Ishikawa (cell line): ENCODE results near the gene RBMS3.

Experiments used
- CEBPB ChIP-seq: IDR thresholded peaks from 2 replicates; pipeline ENCODE4 v1.6.1; 2012
- CREB1 ChIP-seq: IDR thresholded peaks from 2 replicates; pipeline ENCODE4 v1.6.1; 2012; ENCODE audit warnings: low read depth
- EGR1 ChIP-seq: IDR thresholded peaks from 2 replicates; pipeline ENCODE4 v1.6.1; 2012
- EP300 ChIP-seq: IDR thresholded peaks from 2 replicates; pipeline ENCODE4 v1.6.1; 2012; ENCODE audit warnings: borderline replicate concordance
- FOXM1 ChIP-seq: IDR thresholded peaks from 2 replicates; pipeline ENCODE4 v1.6.1; 2012; ENCODE audit warnings: low read depth, borderline replicate concordance
- NFIC ChIP-seq: IDR thresholded peaks from 2 replicates; pipeline ENCODE4 v1.6.1; 2012
- RAD21 ChIP-seq: IDR thresholded peaks from 2 replicates; pipeline ENCODE4 v1.6.1; 2012; ENCODE audit warnings: low read depth
- TAF1 ChIP-seq: IDR thresholded peaks from 2 replicates; pipeline ENCODE4 v1.6.1; 2012; ENCODE audit warnings: low read depth, mild to moderate bottlenecking
- TCF12 ChIP-seq: IDR thresholded peaks from 2 replicates; pipeline ENCODE4 v1.6.1; 2012; ENCODE audit warnings: low read depth
- TEAD4 ChIP-seq: IDR thresholded peaks from 2 replicates; pipeline ENCODE4 v1.6.1; 2012
- YY1 ChIP-seq: IDR thresholded peaks from 2 replicates; pipeline ENCODE4 v1.6.1; 2012; ENCODE audit warnings: low read depth
- ZBTB7A ChIP-seq: IDR thresholded peaks from 2 replicates; pipeline ENCODE4 v1.6.1; 2012; ENCODE audit warnings: low read depth
- TF ChIP-seq, protein P1 (sequence below): IDR thresholded peaks from 2 replicates; pipeline ENCODE4 v1.6.1; 2012; ENCODE audit warnings: low read depth, mild to moderate bottlenecking
- TF ChIP-seq, protein P2 (sequence below): IDR thresholded peaks from 2 replicates; pipeline ENCODE4 v1.6.1; 2012
- TF ChIP-seq, protein P3 (sequence below): IDR thresholded peaks from 2 replicates; pipeline ENCODE4 v1.6.1; 2012

Gene RBMS3

DNA sequence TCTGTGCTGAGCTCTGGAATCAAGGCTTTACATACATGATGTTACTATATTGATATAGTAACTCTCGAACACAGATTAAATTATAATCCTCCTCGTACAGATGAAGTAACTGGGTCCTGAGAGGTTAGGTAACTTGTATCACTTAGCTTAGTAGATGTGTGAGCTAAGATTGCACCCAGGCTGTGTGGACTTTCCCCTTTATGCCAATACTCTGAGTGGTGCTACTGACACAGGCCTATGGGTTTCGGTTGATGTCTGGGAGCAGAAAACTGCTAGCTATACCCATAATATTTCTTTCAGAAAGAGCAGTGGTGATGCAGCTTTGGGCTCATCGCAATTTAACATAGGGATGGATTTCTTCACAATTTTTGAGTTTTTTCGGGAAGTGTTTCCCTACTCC is 259.7 kb downstream of the RBMS3 start:
- TF ChIP-seq TAF1, result no peak
- TF ChIP-seq RAD21, result no peak
- TF ChIP-seq, protein P1, sequence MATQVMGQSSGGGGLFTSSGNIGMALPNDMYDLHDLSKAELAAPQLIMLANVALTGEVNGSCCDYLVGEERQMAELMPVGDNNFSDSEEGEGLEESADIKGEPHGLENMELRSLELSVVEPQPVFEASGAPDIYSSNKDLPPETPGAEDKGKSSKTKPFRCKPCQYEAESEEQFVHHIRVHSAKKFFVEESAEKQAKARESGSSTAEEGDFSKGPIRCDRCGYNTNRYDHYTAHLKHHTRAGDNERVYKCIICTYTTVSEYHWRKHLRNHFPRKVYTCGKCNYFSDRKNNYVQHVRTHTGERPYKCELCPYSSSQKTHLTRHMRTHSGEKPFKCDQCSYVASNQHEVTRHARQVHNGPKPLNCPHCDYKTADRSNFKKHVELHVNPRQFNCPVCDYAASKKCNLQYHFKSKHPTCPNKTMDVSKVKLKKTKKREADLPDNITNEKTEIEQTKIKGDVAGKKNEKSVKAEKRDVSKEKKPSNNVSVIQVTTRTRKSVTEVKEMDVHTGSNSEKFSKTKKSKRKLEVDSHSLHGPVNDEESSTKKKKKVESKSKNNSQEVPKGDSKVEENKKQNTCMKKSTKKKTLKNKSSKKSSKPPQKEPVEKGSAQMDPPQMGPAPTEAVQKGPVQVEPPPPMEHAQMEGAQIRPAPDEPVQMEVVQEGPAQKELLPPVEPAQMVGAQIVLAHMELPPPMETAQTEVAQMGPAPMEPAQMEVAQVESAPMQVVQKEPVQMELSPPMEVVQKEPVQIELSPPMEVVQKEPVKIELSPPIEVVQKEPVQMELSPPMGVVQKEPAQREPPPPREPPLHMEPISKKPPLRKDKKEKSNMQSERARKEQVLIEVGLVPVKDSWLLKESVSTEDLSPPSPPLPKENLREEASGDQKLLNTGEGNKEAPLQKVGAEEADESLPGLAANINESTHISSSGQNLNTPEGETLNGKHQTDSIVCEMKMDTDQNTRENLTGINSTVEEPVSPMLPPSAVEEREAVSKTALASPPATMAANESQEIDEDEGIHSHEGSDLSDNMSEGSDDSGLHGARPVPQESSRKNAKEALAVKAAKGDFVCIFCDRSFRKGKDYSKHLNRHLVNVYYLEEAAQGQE, result no peak
- no peak for TF ChIP-seq YY1
- TF ChIP-seq CREB1, result no peak
- no peak for TF ChIP-seq NFIC
- TF ChIP-seq FOXM1, result no peak

DNA sequence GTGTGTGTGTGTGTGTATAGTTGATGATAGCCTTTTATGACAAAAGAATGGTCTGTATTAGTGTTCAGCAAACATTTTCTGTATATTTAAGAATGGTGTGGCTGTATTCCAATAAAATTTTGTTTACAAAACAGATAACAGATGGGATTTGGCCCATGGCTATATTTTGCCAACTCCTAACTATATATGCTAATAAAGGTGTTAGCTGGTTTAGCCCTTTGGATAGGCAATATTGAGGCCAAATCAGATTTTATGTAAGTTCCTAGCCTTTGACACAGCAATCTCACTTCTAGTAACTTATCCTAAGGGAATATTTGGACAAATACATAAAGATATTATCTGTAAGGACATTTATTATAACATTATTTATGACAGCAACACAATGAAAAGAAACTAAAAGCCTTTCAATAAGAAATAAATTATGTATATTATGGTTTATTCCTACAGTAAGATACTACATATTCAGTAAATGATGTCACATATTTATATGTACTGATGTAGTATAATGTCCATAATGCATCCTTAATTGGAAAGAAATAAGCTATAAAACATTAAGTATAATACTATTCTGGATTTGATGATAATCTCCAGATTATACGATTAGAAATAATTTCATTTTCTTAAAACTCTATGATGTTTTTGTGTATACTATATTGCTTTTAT is 264.0 kb downstream of the RBMS3 start:
- no peak for TF ChIP-seq TEAD4
- no peak for TF ChIP-seq TCF12
- TF ChIP-seq EGR1, result no peak
- no peak for TF ChIP-seq TAF1
- TF ChIP-seq, protein P2, sequence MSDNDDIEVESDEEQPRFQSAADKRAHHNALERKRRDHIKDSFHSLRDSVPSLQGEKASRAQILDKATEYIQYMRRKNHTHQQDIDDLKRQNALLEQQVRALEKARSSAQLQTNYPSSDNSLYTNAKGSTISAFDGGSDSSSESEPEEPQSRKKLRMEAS, result no peak
- TF ChIP-seq, protein P3, sequence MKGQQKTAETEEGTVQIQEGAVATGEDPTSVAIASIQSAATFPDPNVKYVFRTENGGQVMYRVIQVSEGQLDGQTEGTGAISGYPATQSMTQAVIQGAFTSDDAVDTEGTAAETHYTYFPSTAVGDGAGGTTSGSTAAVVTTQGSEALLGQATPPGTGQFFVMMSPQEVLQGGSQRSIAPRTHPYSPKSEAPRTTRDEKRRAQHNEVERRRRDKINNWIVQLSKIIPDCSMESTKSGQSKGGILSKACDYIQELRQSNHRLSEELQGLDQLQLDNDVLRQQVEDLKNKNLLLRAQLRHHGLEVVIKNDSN, result no peak
- no peak for TF ChIP-seq ZBTB7A
- TF ChIP-seq FOXM1, result no peak
- TF ChIP-seq EP300, result no peak
- no peak for TF ChIP-seq CEBPB

DNA sequence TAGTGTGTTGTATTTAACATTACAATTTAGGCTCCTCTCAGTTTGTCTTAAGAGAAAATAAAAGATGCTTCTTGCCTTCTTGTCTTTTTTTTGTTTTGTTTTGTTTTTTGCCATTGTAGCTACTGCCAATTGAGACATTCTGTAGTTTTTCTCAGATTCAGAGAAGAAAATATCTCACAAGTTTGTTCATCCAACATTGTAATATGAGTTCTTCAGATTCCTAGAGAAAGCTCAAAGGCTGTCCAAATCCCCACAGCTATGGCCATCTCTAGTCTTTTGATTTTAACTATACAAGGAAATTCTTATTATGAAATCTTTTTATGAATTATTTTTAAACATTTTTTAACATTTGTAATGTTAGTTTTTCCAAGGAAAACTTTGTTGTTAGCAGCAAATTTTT is 264.7 kb downstream of the RBMS3 start:
- TF ChIP-seq, protein P3, result no peak
- TF ChIP-seq, protein P2, result no peak
- no peak for TF ChIP-seq CEBPB

DNA sequence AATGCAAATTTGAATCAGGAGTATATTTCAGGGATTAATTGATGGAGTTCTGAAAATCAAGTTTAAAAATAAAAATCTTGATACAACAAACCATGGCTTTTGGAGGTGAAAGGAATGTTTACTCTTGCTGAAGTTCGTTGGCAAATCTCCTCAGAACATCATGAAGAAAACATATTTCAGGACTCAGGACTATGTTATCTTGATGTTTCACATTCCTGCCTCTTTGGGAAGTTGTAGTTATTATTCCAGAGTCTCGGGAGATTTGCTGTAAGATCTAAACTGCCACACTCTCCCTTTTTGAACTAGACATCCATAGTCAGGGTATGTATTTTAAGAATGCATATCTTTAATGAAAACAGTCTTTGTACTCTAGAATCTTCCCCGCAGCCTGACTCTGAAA is 271.2 kb downstream of the RBMS3 start:
- TF ChIP-seq ZBTB7A, result no peak
- TF ChIP-seq RAD21, result no peak
- TF ChIP-seq TAF1, result no peak
- TF ChIP-seq YY1, result no peak
- TF ChIP-seq EGR1, result no peak
- TF ChIP-seq CREB1, result no peak
- TF ChIP-seq, protein P3, result no peak
- TF ChIP-seq EP300, result no peak
- no peak for TF ChIP-seq TCF12
- no peak for TF ChIP-seq FOXM1
- no peak for TF ChIP-seq NFIC

DNA sequence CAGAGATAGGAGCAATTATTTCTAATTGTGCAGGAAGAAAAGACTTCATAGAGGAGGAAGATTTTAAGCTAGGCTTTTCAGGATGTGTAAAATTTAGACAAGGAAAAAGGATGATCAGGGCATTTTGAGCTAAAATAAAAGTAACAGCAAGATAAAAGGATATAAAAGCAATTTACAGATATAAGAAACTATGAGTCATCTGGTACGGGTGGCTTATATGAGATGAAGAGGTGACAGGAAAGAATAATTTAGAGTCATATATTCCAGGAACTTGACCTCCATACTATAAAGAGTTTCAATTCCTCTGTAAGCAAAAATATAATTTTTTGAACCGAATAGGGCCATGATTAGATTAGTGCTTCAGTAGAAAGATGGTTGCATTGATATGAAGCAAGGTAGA is 273.7 kb downstream of the RBMS3 start:
- TF ChIP-seq, protein P1, result no peak

DNA sequence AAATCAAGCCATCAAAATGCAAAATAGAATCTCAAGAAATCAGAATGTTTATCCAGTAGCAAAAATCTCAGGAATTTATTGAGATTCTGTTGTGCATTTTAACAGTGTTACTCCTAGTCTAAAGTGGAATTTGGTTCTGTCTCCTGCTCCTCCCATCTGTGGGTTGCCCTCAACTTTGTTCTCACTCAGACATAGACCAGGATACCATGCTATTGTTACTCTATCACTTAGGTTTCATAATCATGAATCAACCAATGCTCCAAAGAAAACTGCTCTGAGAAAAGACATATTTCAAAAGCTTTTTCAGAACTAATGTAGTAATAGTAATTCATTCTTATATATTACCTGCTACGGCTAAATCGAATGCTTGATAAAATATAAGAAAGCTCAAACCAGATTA is 274.7 kb downstream of the RBMS3 start:
- TF ChIP-seq RAD21 (no peak), ZBTB7A (no peak), TEAD4 (no peak), TAF1 (no peak), YY1 (no peak), NFIC (no peak), EP300 (no peak), EGR1 (no peak), CEBPB (no peak), TCF12 (no peak), FOXM1 (no peak), CREB1 (no peak)
- TF ChIP-seq, protein P2, result no peak
- TF ChIP-seq, protein P3, result no peak
- TF ChIP-seq, protein P1, result no peak
